Measurements from ENCODE around the gene KCTD16. TPM values are rescaled to one million over a fixed set of nuclear protein-coding genes. Genes with fewer than 3 reads are reported as not detected.

KCTD16 gene
- total RNA-seq, 2 donors from 2014 or later, result 0.24 to 0.46 TPM

GRCh38 chr5:144151026-144151425 is 19.6 kb upstream of the KCTD16 start:
- intact Hi-C loops (cut with DNase I), result no loop called here
- DNase-seq (ENCODE audit: low spot score), result no peak

- DNase-seq (ENCODE audit: low spot score), result no peak
- intact Hi-C loops (cut with DNase I), result no loop called here
These were observed 13.9 kb upstream of the KCTD16 start for GRCh38 chr5:144156767-144157171.

GRCh38 chr5:144162686-144163085 is 8.0 kb upstream of the KCTD16 start:
- intact Hi-C loops (cut with DNase I), result no loop called here
- no peak for DNase-seq (ENCODE audit: low spot score)

GRCh38 chr5:144166696-144167095 is 4.0 kb upstream of the KCTD16 start:
- intact Hi-C loops (cut with DNase I), result no loop called here
- DNase-seq (ENCODE audit: low spot score), result no peak

- DNase-seq (ENCODE audit: low spot score), result no peak
- intact Hi-C loops (cut with DNase I), result no loop called here
These were observed 2.7 kb upstream of the KCTD16 start for GRCh38 chr5:144167998-144168397.

- DNase-seq (ENCODE audit: low spot score), result no peak
- intact Hi-C loops (cut with DNase I), result no loop called here
These were observed 783 bp upstream of the KCTD16 start for GRCh38 chr5:144169904-144170275.

GRCh38 chr5:144173766-144174165 is 3.1 kb downstream of the KCTD16 start:
- intact Hi-C loops (cut with DNase I), result no loop called here
- no peak for DNase-seq (ENCODE audit: low spot score)

GRCh38 chr5:144177548-144177947 is 6.9 kb downstream of the KCTD16 start:
- intact Hi-C loops (cut with DNase I), result no loop called here
- no peak for DNase-seq (ENCODE audit: low spot score)

GRCh38 chr5:144179226-144179625 is 8.6 kb downstream of the KCTD16 start:
- intact Hi-C loops (cut with DNase I), result no loop called here
- DNase-seq (ENCODE audit: low spot score), result no peak

- no peak for DNase-seq (ENCODE audit: low spot score)
- intact Hi-C loops (cut with DNase I), result no loop called here
These were observed 12.7 kb downstream of the KCTD16 start for GRCh38 chr5:144183254-144183889.

- no peak for DNase-seq (ENCODE audit: low spot score)
- intact Hi-C loops (cut with DNase I), result no loop called here
These were observed 17.1 kb downstream of the KCTD16 start for GRCh38 chr5:144187699-144188294.

- no peak for DNase-seq (ENCODE audit: low spot score)
- intact Hi-C loops (cut with DNase I), result no loop called here
These were observed 19.2 kb downstream of the KCTD16 start for GRCh38 chr5:144189800-144190429.

GRCh38 chr5:144191531-144191930 is 20.9 kb downstream of the KCTD16 start:
- intact Hi-C loops (cut with DNase I), result no loop called here
- no peak for DNase-seq (ENCODE audit: low spot score)

- no peak for DNase-seq (ENCODE audit: low spot score)
- intact Hi-C loops (cut with DNase I), result no loop called here
These were observed 21.3 kb downstream of the KCTD16 start for GRCh38 chr5:144191998-144192397.

GRCh38 chr5:144192661-144193060 is 22.0 kb downstream of the KCTD16 start:
- intact Hi-C loops (cut with DNase I), result no loop called here

GRCh38 chr5:144194144-144194543 is 23.5 kb downstream of the KCTD16 start:
- intact Hi-C loops (cut with DNase I), result no loop called here
- DNase-seq (ENCODE audit: low spot score), result no peak

More at GRCh38 chr5:144192661-144193060, 22.0 kb downstream of the KCTD16 start:
- DNase-seq (ENCODE audit: low spot score), result no peak

- intact Hi-C loops (cut with DNase I), result no loop called here
- DNase-seq (ENCODE audit: low spot score), result no peak
These were observed 24.8 kb downstream of the KCTD16 start for GRCh38 chr5:144195448-144195847.

GRCh38 chr5:144196612-144197011 is 25.9 kb downstream of the KCTD16 start:
- no peak for DNase-seq (ENCODE audit: low spot score)
- intact Hi-C loops (cut with DNase I), result no loop called here

GRCh38 chr5:144198386-144198785 is 27.7 kb downstream of the KCTD16 start:
- no peak for DNase-seq (ENCODE audit: low spot score)
- intact Hi-C loops (cut with DNase I), result no loop called here

GRCh38 chr5:144201588-144201987 is 30.9 kb downstream of the KCTD16 start:
- DNase-seq (ENCODE audit: low spot score), result no peak
- intact Hi-C loops (cut with DNase I), result loop anchor here (5.0 to 10.0 kb wide), 2 partner anchors 1626 to 1933 kb away; no protein-coding TSS in a partner anchor

GRCh38 chr5:144202072-144202471 is 31.4 kb downstream of the KCTD16 start:
- no peak for DNase-seq (ENCODE audit: low spot score)
- intact Hi-C loops (cut with DNase I), result loop anchor here (5.0 to 10.0 kb wide), 2 partner anchors 1625 to 1933 kb away; no protein-coding TSS in a partner anchor
